AG04449 (cell line): ENCODE results near the gene METRNL.
A peak's percentile ranks its signal among the peaks of the same experiment; 100 is the strongest.
"Not testable (repeated sequence)": the region's sequence is repeated elsewhere in the genome, so short reads cannot be mapped to it uniquely, and the experiment has no call there.

ENCODE experiments used
- CTCF ChIA-PET: fragments of 350-600 bp; formaldehyde crosslinking; extraction: SDS; loops from one replicate; lab custom pipeline; 2021; ENCODE audit warnings: antibody characterized with exemption; lab: Yijun Ruan, JAX
- POLR2A ChIA-PET: fragments of 400-600, 350-600 bp; formaldehyde crosslinking; extraction: SDS; loops from one replicate; lab custom pipeline; 2020; ENCODE audit warnings: antibody characterized with exemption, inconsistent platforms; lab: Yijun Ruan, JAX
- DNase-seq: peaks from one replicate; pipeline ENCODE4 v3.0.0-alpha.2; 2010; ENCODE audit warnings: low read depth, low spot score
- H3K4me3 ChIP-seq: 2 replicates; pipeline ENCODE4 v1.5.1; 2011; ENCODE audit warnings: low read depth, mild to moderate bottlenecking, control low read depth, low read length
- TF ChIP-seq, protein P1 (sequence below): IDR thresholded peaks from one replicate; pipeline ENCODE4 v1.5.1; 2011; ENCODE audit warnings: mild to moderate bottlenecking, moderate library complexity, low read length, control low read depth, inconsistent platforms; ENCODE audit not compliant: insufficient read depth; ENCODE audit errors: missing control alignments

The METRNL gene

GRCh38 chr17:83042522-83043158, 36.8 kb upstream of the METRNL start:
- no peak overlapping the region for H3K4me3 ChIP-seq
- TF ChIP-seq, protein P1, sequence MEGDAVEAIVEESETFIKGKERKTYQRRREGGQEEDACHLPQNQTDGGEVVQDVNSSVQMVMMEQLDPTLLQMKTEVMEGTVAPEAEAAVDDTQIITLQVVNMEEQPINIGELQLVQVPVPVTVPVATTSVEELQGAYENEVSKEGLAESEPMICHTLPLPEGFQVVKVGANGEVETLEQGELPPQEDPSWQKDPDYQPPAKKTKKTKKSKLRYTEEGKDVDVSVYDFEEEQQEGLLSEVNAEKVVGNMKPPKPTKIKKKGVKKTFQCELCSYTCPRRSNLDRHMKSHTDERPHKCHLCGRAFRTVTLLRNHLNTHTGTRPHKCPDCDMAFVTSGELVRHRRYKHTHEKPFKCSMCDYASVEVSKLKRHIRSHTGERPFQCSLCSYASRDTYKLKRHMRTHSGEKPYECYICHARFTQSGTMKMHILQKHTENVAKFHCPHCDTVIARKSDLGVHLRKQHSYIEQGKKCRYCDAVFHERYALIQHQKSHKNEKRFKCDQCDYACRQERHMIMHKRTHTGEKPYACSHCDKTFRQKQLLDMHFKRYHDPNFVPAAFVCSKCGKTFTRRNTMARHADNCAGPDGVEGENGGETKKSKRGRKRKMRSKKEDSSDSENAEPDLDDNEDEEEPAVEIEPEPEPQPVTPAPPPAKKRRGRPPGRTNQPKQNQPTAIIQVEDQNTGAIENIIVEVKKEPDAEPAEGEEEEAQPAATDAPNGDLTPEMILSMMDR: no peak
- CTCF ChIA-PET: no interaction called here
- POLR2A ChIA-PET: no interaction called here
- DNase-seq: no peak

DNA sequence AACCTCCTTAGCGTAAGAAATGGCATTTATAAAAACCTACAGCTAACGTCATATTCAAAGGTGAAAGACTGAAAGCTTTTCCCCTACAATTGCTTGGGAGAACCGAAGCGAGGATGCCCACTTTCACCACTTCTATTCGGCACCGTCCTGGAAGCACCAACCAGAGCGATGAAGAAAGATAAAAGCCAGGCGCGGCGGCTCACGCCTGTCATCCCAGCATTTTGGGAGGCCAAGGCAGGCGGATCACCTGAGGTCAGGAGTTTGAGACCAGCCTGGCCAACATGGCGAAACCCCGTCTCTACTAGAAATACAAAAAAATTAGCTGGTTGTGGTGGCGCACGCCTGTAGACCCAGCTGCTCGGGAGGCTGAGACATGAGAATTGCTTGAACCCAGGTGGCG, 34.9 kb upstream of the METRNL start:
- POLR2A ChIA-PET, H3K4me3 ChIP-seq, DNase-seq: not testable (repeated sequence)
- CTCF ChIA-PET: interaction anchor here (2.0 kb wide), 1 partner anchor 8 kb away, joined by 10 read pairs; no protein-coding TSS in a partner anchor

- CTCF ChIA-PET: no interaction called here
- no peak for DNase-seq
- TF ChIP-seq, protein P1: no peak
- no peak overlapping the region for H3K4me3 ChIP-seq
- POLR2A ChIA-PET: no interaction called here
Observed at GRCh38 chr17:83046448-83047181, 32.8 kb upstream of the METRNL start.

DNA sequence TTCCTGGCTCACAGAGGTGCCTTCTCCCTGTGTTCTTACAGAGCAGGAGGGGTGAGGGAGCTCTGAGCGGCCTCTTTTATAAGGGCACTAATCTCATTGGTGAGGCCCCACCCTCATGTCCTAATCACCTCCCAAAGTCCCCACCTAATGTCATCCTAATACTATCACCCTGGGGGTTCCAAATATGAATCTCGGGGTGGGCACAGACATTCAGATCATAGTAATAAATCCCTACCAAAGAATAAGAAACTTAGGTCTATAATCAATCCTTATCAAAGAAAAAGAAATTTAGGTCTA, 32.3 kb upstream of the METRNL start:
- no peak overlapping the region for H3K4me3 ChIP-seq
- ChIA-PET POLR2A (no interaction called here), CTCF (no interaction called here)
- no peak for DNase-seq
- TF ChIP-seq, protein P1: no peak

DNA sequence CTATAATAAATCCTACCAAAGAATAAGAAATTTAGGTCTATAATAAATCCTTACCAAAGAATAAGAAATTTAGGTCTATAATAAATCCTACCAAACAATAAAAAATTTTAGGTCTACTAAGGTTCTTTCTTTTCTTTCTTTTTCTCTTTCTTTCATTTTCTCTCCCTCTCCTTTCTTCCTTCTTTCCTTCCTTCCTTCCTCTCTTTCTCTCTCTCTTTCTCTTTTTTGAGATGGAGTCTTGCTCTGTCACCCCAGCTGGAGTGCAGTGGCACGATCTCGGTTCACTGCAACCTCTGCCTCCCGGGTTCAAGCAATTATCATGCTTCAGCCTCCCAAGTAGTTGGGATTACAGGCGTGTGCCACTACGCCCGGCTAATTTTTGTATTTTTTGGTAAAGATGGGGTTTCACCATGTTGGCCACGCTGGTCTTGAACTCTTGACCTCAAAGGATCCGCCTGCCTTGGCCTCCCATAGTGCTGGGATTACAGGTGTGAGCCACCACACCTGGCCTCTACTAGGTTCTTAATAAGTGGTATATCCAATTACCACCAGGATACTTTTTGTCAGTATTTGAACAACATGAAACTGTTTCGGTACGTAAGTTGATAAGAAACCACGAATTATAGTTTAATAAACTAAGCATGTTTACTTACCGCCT, 31.5 kb upstream of the METRNL start:
- H3K4me3 ChIP-seq, POLR2A ChIA-PET, DNase-seq: not testable (repeated sequence)
- CTCF ChIA-PET: interaction anchor here (0.9 kb wide), 1 partner anchor 8 kb away, joined by 4 read pairs; no protein-coding TSS in a partner anchor

GRCh38 chr17:83050651-83051395, 28.6 kb upstream of the METRNL start:
- ChIA-PET CTCF (no interaction called here), POLR2A (interaction anchor here (0.7 kb wide), 1 partner anchor 33 kb away, joined by 3 read pairs; no protein-coding TSS in a partner anchor)
- H3K4me3 ChIP-seq: peak overlapping the region; percentile 73
- TF ChIP-seq, protein P1: no peak
- DNase-seq: no peak
